ENCODE results near the gene PAGE2B. TPM values are rescaled to one million over a fixed set of nuclear protein-coding genes. Genes with fewer than 3 reads are reported as not detected.
"Not testable (repeated sequence)": the region's sequence is repeated elsewhere in the genome, so short reads cannot be mapped to it uniquely, and the experiment has no call there.

PAGE2B gene
- total RNA-seq, 1 donor from 2014 or later: not detected

DNA sequence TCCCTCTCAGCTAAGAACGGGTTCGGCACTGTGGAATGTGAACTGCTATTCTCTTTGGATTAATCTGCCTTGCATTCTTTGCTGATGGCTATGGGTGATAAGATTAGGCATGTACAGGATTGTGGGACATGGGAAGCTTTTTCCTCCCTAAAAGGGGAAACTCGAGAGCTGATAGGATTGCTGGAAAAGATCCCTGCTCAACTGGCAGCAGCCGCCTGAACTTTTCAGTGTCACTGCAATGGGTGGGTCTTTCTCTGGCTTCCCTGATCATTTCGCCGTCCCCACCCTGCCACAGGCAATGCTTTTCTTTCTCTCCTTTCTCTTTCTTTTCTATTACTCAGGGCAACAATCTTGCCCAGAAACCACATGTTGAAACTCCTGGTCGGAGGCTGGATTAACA, 34.5 kb downstream of the PAGE2B start:
- DNase-seq (ENCODE audit: low spot score): no peak

DNA sequence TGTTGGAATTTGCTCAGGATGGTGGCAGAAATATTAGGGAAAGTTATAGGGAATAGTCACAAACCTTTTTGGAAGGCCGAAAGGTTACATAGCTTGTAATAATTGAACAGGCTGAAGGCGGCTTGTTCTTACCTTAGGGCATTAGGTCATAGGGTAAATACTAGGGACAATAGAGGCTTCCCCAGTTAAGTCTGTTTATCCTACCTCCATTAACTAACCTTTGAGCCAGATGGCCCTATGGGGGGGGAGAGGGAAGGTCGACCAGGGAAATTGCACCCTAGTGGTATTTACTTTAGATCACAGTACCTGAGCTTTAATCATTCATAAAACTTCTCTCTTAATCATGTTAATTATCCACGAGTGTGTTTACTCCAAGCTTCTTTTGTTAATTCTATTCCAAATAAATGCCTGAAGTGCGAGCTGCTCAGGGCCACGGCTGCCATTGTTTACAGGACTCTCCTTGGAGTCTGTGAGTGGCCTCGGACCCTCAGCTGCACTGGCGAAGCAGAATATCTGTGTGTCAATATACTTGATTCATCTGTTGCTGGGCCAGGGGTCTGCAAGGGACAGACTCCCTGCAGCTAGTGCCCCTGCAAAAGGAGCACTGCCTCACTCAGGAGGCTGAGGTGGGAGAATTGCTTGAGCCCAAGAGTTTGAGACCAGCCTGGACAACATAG, 36.9 kb downstream of the PAGE2B start:
- no peak for DNase-seq (ENCODE audit: low spot score)

DNA sequence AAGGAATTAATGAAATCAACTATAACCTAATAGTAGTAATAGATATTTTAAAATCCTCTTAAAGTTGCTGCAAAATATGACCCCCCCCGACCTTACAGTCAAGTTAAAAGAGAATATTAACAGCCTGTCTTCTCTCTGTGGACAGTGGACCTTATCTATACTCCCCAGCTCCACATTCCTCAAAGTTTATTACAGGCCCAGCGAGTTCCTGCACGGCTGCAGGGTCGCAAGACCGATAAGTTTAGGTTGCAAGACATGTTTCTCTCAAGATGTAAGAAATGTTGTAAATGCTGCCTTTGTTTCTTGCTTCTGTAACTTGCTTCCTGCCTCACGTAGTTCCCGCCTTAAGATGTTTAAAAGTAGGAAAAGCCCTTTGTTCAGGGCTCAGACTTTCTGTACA, 41.8 kb downstream of the PAGE2B start:
- DNase-seq (ENCODE audit: low spot score): not testable (repeated sequence)

DNA sequence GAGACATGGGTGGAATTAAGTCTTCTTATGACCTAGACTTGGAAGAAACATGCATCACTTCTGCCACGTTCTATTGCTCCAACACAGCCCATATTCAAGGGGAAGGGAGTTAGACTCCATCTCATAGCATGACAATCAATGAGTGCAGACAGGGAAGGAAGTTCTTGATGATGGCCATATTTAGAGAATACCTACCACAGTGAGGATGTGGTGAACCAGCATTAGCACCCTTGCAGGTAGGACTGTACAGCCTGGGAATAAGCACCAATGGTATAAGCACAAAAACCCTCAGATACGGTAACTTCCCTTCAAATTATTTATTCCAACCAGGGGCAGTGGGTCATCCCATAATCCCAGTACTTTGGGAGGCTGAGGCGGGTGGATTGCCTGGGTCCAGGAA, 43.7 kb downstream of the PAGE2B start:
- DNase-seq (ENCODE audit: low spot score): no peak

DNA sequence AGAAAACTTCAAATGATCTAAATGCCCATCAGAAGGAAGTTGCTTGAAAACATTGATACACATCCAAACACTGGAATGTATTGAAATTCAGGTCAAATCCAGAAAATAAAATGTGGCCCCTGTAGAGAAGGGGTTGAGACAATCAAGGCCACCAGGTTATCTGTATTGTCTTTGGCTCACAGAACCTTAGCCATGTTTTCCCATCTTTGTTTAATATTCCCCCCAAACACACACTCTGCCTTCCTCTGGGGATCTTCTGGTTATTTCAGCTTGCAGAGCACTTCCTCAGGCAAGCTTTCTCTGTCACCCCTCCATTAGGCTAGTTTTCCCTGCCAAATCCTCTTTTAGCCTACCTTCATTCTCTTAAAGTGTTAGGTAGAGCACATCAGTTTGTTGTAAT, 44.4 kb downstream of the PAGE2B start:
- no peak for DNase-seq (ENCODE audit: low spot score)

DNA sequence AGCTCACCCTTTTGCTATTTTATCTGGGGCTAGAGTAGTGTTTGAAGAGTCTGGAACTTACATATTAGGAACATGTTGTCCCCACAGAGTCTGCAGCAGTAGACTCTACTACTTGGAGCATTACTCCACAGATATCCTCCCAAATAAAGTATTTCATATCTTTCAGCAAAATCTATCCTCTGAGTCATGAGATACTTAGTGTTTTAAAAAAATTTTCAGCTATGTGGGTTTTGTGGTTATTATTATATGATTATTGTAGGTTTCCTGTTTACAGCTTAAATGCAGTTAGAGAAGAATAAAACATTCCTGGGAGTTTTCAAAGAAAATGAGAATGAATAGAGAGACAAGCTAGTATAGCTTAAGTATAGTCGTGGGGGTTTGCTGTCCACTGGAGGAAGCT, 44.9 kb downstream of the PAGE2B start:
- DNase-seq (ENCODE audit: low spot score): no peak

DNA sequence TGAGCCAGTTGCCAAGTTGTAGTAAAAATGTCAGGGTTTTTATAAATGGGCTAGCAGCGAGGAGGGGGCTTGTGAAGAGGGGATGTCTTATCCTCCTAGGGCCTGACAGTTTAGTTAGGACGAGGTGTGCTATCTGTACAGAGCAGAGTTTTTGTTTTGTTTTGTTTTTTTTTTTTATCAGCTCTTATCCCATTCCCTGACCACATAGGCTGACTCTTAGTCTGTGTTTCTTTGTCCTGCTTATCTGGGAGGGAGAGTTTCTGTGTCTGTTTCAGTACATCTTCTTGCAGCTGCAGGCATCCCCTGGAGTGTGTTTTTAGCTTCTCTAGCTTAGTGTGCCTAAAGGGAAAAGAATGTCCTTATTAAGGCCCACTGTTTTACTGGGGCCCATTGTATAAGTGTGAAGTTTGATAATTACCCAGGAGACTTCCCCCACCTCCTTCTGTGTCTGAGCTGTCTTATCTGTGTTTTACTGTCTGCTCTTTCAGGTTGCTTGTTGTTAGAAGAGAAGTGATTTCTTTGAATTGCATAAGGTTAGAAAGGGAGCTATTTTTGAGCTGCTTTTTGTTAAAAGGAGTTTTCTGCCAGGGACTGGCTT, 46.0 kb downstream of the PAGE2B start:
- DNase-seq (ENCODE audit: low spot score): no peak

DNA sequence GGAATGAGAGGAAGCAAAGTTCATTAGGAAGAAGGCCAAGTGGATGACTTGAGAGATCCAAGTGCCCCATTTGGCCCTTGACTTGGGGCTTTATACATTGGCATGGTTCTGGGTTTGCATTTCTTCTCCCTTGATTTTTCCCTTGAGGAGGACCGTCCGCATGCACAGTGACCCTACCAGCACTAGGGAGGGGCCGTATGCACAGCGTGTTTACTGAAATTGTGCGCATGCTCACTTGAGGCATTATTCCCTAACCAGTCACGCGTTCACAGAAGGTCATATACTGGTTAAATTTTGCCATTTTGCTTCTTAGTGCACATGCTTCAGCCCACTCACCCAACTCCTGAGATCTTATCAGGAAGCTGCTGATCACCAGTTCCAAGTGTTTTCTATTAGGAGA, 49.1 kb downstream of the PAGE2B start:
- DNase-seq (ENCODE audit: low spot score): no peak

DNA sequence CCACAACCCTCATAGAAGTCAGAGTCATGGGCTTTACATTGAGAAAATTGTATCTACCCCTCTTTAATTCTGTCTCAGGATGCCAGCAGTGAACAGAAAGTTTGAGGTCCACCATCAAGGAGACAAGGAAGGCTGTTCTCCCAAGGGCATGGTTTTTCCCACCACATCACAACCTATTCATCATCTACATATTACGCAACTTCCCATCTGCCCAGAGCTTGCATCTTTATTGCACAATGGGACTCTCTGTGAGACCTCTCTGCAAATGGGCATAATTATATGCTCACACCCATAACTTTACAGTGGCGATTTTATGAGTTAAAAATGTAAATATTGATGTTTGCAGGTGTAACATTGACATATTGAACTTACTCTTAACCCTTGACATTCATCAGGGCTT, 52.9 kb downstream of the PAGE2B start:
- DNase-seq (ENCODE audit: low spot score): no peak

Other genes with a start within 250 kb of the PAGE2B start
- 11.3 TPM for gene TRO, start 154.2 kb upstream of the PAGE2B start, total RNA-seq
- 0.89 TPM for gene PFKFB1, start 80.8 kb upstream of the PAGE2B start, total RNA-seq
- 18.7 TPM for gene APEX2, start 74.7 kb upstream of the PAGE2B start, total RNA-seq
- gene ALAS2, start 44.1 kb upstream of the PAGE2B start, total RNA-seq: 0.60 TPM
- not detected for gene PAGE2, start 14.0 kb downstream of the PAGE2B start, total RNA-seq
- not detected for gene PAGE5, start 145.3 kb downstream of the PAGE2B start, total RNA-seq
- gene PAGE3, start 189.9 kb downstream of the PAGE2B start, total RNA-seq: not detected

All from ureter (tissue), 1 donor.